CD8-positive, alpha-beta memory T cell (primary cell): ENCODE measurements around the gene FAHD2A. TPM values are rescaled to one million over a fixed set of nuclear protein-coding genes. Genes with fewer than 3 reads are reported as not detected.
A peak's percentile ranks its signal among the peaks of the same experiment; 100 is the strongest.
"Not testable (repeated sequence)": the region's sequence is repeated elsewhere in the genome, so short reads cannot be mapped to it uniquely, and the experiment has no call there.

Experiments used
- CTCF ChIA-PET: fragments of 350-600 bp; sonication (Branson Sonifier 250); formaldehyde crosslinking; loops from one replicate; lab custom pipeline; 2021; ENCODE audit warnings: antibody characterized with exemption; lab: Charles Lee
- POLR2A ChIA-PET: fragments of 350-600 bp; sonication (Branson Sonifier 250); formaldehyde crosslinking; loops from one replicate; lab custom pipeline; 2021; ENCODE audit warnings: antibody characterized with exemption; lab: Charles Lee
- DNase-seq, 5 donors: peaks; one replicate each; pipeline versions ENCODE4 v3.0.0 to v3.0.0-alpha.2; 2020 to 2022; ENCODE audit warnings: mixed read lengths in 1 of 5
- H3K27ac ChIP-seq: one replicate; pipeline ENCODE4 v1.7.0; 2013; ENCODE audit warnings: low read depth, mild to moderate bottlenecking, low read length, moderate library complexity
- H3K27me3 ChIP-seq: 2 replicates; pipeline ENCODE4 v1.7.0; 2013; ENCODE audit warnings: low read length, mild to moderate bottlenecking; ENCODE audit not compliant: insufficient read depth, poor library complexity, severe bottlenecking
- H3K36me3 ChIP-seq: 2 replicates; pipeline ENCODE4 v1.7.0; 2013; ENCODE audit warnings: mild to moderate bottlenecking, low read length, moderate library complexity; ENCODE audit not compliant: insufficient read depth
- H3K4me1 ChIP-seq: 2 replicates; pipeline ENCODE4 v1.7.0; 2013; ENCODE audit warnings: mild to moderate bottlenecking, low read length, moderate library complexity; ENCODE audit not compliant: insufficient read depth
- H3K4me3 ChIP-seq: 2 replicates; pipeline ENCODE4 v1.7.0; 2013; ENCODE audit warnings: mild to moderate bottlenecking, low read length
- H3K9me3 ChIP-seq: 2 replicates; pipeline ENCODE4 v1.7.0; 2013; ENCODE audit warnings: mild to moderate bottlenecking, low read length
- H3K27ac Mint-ChIP-seq, 8 donors: one replicate each; pipeline ENCODE4 v1.8.0; 2020 to 2021; ENCODE audit warnings: mixed read lengths in 8 of 8, mild to moderate bottlenecking in 6 of 8, inconsistent platforms in 3 of 8, moderate library complexity in 3 of 8
- H3K27me3 Mint-ChIP-seq, 2 donors: one replicate each; pipeline ENCODE4 v1.8.0; 2020 to 2021; ENCODE audit warnings: mixed read lengths in 2 of 2, mild to moderate bottlenecking in 1 of 2, moderate library complexity in 1 of 2
- H3K36me3 Mint-ChIP-seq, 3 donors: one replicate each; pipeline ENCODE4 v1.8.0; 2020 to 2021; ENCODE audit warnings: mixed read lengths in 3 of 3, inconsistent platforms in 1 of 3, mild to moderate bottlenecking in 1 of 3
- H3K4me1 Mint-ChIP-seq, 3 donors: one replicate each; pipeline ENCODE4 v1.8.0; 2020 to 2021; ENCODE audit warnings: mixed read lengths in 3 of 3, inconsistent platforms in 1 of 3, mild to moderate bottlenecking in 1 of 3
- H3K4me3 Mint-ChIP-seq, 7 donors: one replicate each; pipeline ENCODE4 v1.8.0; 2020 to 2021; ENCODE audit warnings: mixed read lengths in 7 of 7, mild to moderate bottlenecking in 6 of 7, moderate library complexity in 4 of 7, inconsistent platforms in 2 of 7
- H3K9me3 Mint-ChIP-seq, 5 donors: one replicate each; pipeline ENCODE4 v1.8.0; 2020 to 2022; ENCODE audit warnings: mixed read lengths in 5 of 5, mild to moderate bottlenecking in 3 of 5, moderate library complexity in 2 of 5, inconsistent platforms in 1 of 5
- polyA plus RNA-seq: library from polyadenylated mRNA; unstranded; fragments of 300-500 nt; fragmentation: Illumina TruSeq; gene quantifications from one replicate; pipeline ENCODE4 v1.2.3, GENCODE V29; 2021
- total RNA-seq, 2 experiments: library from RNA; stranded (reverse); gene quantifications; one replicate each; pipeline ENCODE4 v1.2.3, GENCODE V29; 2021

The FAHD2A gene
- total and polyA plus RNA-seq, 3 experiments from 2014 or later: 20.0 to 32.3 (median 28.8) TPM

GRCh38 chr2:95374029-95374428 lies 28.5 kb upstream of the FAHD2A start:
- no peak overlapping the region for H3K27ac ChIP-seq
- H3K27me3 ChIP-seq: no peaks in the 10 kb centered on the region
- no peaks in the 10 kb centered on the region for H3K4me1 ChIP-seq
- POLR2A ChIA-PET: no interaction called here
- Mint-ChIP-seq H3K36me3 (no peaks in the 10 kb centered on the region), H3K4me1 (no peaks in the 10 kb centered on the region), H3K4me3 (no peak overlapping the region), H3K27me3 (peaks cover 13 to 29% of the 10 kb centered on the region in 2 donors), H3K27ac (no peak overlapping the region), H3K9me3 (peaks cover 0 to 7% (median 3%) of the 10 kb centered on the region in 5 donors)
- no peaks in the 10 kb centered on the region for H3K36me3 ChIP-seq
- no peak for DNase-seq
- CTCF ChIA-PET: no interaction called here
- H3K4me3 ChIP-seq: no peak overlapping the region
- H3K9me3 ChIP-seq: no peaks in the 10 kb centered on the region

GRCh38 chr2:95374451-95374920 lies 28.0 kb upstream of the FAHD2A start:
- Mint-ChIP-seq H3K27me3 (peaks cover 10 to 29% of the 10 kb centered on the region in 2 donors), H3K4me3 (no peak overlapping the region), H3K36me3 (no peaks in the 10 kb centered on the region), H3K4me1 (no peaks in the 10 kb centered on the region), H3K27ac (no peak overlapping the region), H3K9me3 (peaks cover 0 to 7% (median 3%) of the 10 kb centered on the region in 5 donors)
- no peaks in the 10 kb centered on the region for H3K27me3 ChIP-seq
- no peaks in the 10 kb centered on the region for H3K9me3 ChIP-seq
- CTCF ChIA-PET: no interaction called here
- no peaks in the 10 kb centered on the region for H3K36me3 ChIP-seq
- no peak for DNase-seq
- no peaks in the 10 kb centered on the region for H3K4me1 ChIP-seq
- H3K27ac ChIP-seq: no peak overlapping the region
- POLR2A ChIA-PET: no interaction called here
- no peak overlapping the region for H3K4me3 ChIP-seq

GRCh38 chr2:95374921-95375471 lies 27.5 kb upstream of the FAHD2A start:
- no peak overlapping the region for H3K27ac Mint-ChIP-seq
- H3K36me3 ChIP-seq: no peaks in the 10 kb centered on the region
- POLR2A ChIA-PET: no interaction called here
- H3K9me3 Mint-ChIP-seq: peaks cover 0 to 7% (median 3%) of the 10 kb centered on the region in 5 donors
- H3K36me3 Mint-ChIP-seq: no peaks in the 10 kb centered on the region
- no peaks in the 10 kb centered on the region for H3K27me3 ChIP-seq
- H3K27me3 Mint-ChIP-seq: peaks cover 13 to 29% of the 10 kb centered on the region in 2 donors
- H3K4me1 ChIP-seq: no peaks in the 10 kb centered on the region
- H3K9me3 ChIP-seq: no peaks in the 10 kb centered on the region
- no peaks in the 10 kb centered on the region for H3K4me1 Mint-ChIP-seq
- H3K4me3 Mint-ChIP-seq: no peak overlapping the region
- CTCF ChIA-PET: no interaction called here
- no peak for DNase-seq
- H3K27ac ChIP-seq: no peak overlapping the region
- H3K4me3 ChIP-seq: no peak overlapping the region

GRCh38 chr2:95375532-95376150 lies 26.9 kb upstream of the FAHD2A start:
- H3K9me3 Mint-ChIP-seq: peaks cover 0 to 7% (median 3%) of the 10 kb centered on the region in 5 donors
- Histone ChIP-seq H3K27ac (no peak overlapping the region), H3K4me3 (no peak overlapping the region), H3K4me1 (no peaks in the 10 kb centered on the region), H3K9me3 (no peaks in the 10 kb centered on the region), H3K27me3 (no peaks in the 10 kb centered on the region), H3K36me3 (no peaks in the 10 kb centered on the region)
- DNase-seq: no peak
- H3K36me3 Mint-ChIP-seq: no peaks in the 10 kb centered on the region
- H3K4me3 Mint-ChIP-seq: no peak overlapping the region
- ChIA-PET POLR2A (no interaction called here), CTCF (no interaction called here)
- H3K27me3 Mint-ChIP-seq: peaks cover 14 to 29% of the 10 kb centered on the region in 2 donors
- H3K27ac Mint-ChIP-seq: no peak overlapping the region
- no peaks in the 10 kb centered on the region for H3K4me1 Mint-ChIP-seq

- Histone ChIP-seq H3K27ac (no peak overlapping the region), H3K9me3 (no peaks in the 10 kb centered on the region), H3K4me1 (no peaks in the 10 kb centered on the region), H3K4me3 (no peak overlapping the region), H3K27me3 (no peaks in the 10 kb centered on the region), H3K36me3 (no peaks in the 10 kb centered on the region)
- POLR2A ChIA-PET: no interaction called here
- H3K4me3 Mint-ChIP-seq: no peak overlapping the region
- H3K4me1 Mint-ChIP-seq: no peaks in the 10 kb centered on the region
- H3K27me3 Mint-ChIP-seq: peaks cover 14 to 25% of the 10 kb centered on the region in 2 donors
- CTCF ChIA-PET: no interaction called here
- H3K9me3 Mint-ChIP-seq: peaks cover 0 to 2% (median 0%) of the 10 kb centered on the region in 5 donors
- DNase-seq: no peak
- no peak overlapping the region for H3K27ac Mint-ChIP-seq
- no peaks in the 10 kb centered on the region for H3K36me3 Mint-ChIP-seq
Measured at GRCh38 chr2:95376311-95377215, 25.9 kb upstream of the FAHD2A start.

- peak overlapping the region in 1 of 8 donors; percentile 18 for H3K27ac Mint-ChIP-seq
- no peak overlapping the region for H3K27ac ChIP-seq
- no peaks in the 10 kb centered on the region for H3K36me3 Mint-ChIP-seq
- no peaks in the 10 kb centered on the region for H3K9me3 Mint-ChIP-seq
- peaks cover 14 to 20% of the 10 kb centered on the region in 2 donors for H3K27me3 Mint-ChIP-seq
- no peak overlapping the region for H3K4me3 Mint-ChIP-seq
- DNase-seq: no peak
- POLR2A ChIA-PET: no interaction called here
- H3K4me3 ChIP-seq: no peak overlapping the region
- H3K4me1 Mint-ChIP-seq: no peaks in the 10 kb centered on the region
- CTCF ChIA-PET: interaction anchor here (1.4 kb wide), 1 partner anchor 11 kb away, joined by 4 read pairs; no protein-coding TSS in a partner anchor
- no peaks in the 10 kb centered on the region for H3K9me3 ChIP-seq
- H3K27me3 ChIP-seq: no peaks in the 10 kb centered on the region
- no peaks in the 10 kb centered on the region for H3K36me3 ChIP-seq
- H3K4me1 ChIP-seq: no peaks in the 10 kb centered on the region
Measured at GRCh38 chr2:95377216-95378123, 25.0 kb upstream of the FAHD2A start.

GRCh38 chr2:95378281-95378680 lies 24.2 kb upstream of the FAHD2A start:
- H3K36me3 Mint-ChIP-seq, H3K4me3 ChIP-seq, H3K36me3 ChIP-seq, H3K27ac ChIP-seq, H3K9me3 Mint-ChIP-seq, H3K4me1 ChIP-seq, DNase-seq, POLR2A ChIA-PET, H3K4me1 Mint-ChIP-seq, H3K27me3 ChIP-seq, H3K9me3 ChIP-seq, H3K27ac Mint-ChIP-seq, H3K4me3 Mint-ChIP-seq: not testable (repeated sequence)
- CTCF ChIA-PET: interaction anchor here (1.4 kb wide), 1 partner anchor 11 kb away, joined by 4 read pairs; no protein-coding TSS in a partner anchor
- peaks cover 14 to 15% of the 10 kb centered on the region in 2 donors for H3K27me3 Mint-ChIP-seq
